ENCODE data around the gene RAI2. TPM values are rescaled to one million over a fixed set of nuclear protein-coding genes. Genes with fewer than 3 reads are reported as not detected.

RAI2 gene
- 0.20 and 0.25 TPM in 2 replicates for total RNA-seq

GRCh38 chrX:17860811-17861488 is at the start of gene RAI2:
Gene RAI2, minus strand, starts transcription at chrX:17861298. Its CDS starts 59,288 bp downstream, at chrX:17802010.

Other genes starting within 250 kb of the RAI2 start
- 5.9 and 7.4 TPM in 2 replicates for gene SCML1, start 123.8 kb downstream of the RAI2 start, total RNA-seq

Data from cardiac ventricle fibroblast (primary cell).